Fibroblast of pulmonary artery (primary cell): Measurements from ENCODE around the gene PIK3CD.

Experiments
- DNase-seq: peaks from one replicate; pipeline ENCODE4 v3.0.0-alpha.2; 2010; ENCODE audit warnings: low read depth
- H3K4me3 ChIP-seq: replicated peaks from 2 replicates; pipeline ENCODE4 v1.5.1; 2011; ENCODE audit warnings: low read depth, mild to moderate bottlenecking, control low read depth, low read length, moderate library complexity
- CTCF ChIP-seq: IDR thresholded peaks from 2 replicates; pipeline ENCODE4 v1.5.1; 2011; ENCODE audit warnings: mild to moderate bottlenecking, control low read depth, low read length, inconsistent platforms; ENCODE audit errors: missing control alignments

Gene PIK3CD

GRCh38 chr1:9655836-9656235, 4.3 kb downstream of the PIK3CD start:
- H3K4me3 ChIP-seq, result no peak overlapping the region
- TF ChIP-seq CTCF, result no peak
- DNase-seq, result no peak

GRCh38 chr1:9657521-9658032, 6.0 kb downstream of the PIK3CD start:
- no peak overlapping the region for H3K4me3 ChIP-seq
- TF ChIP-seq CTCF, result no peak
- no peak for DNase-seq

GRCh38 chr1:9658199-9658598, 6.7 kb downstream of the PIK3CD start:
- DNase-seq, result no peak
- no peak overlapping the region for H3K4me3 ChIP-seq
- TF ChIP-seq CTCF, result no peak

GRCh38 chr1:9659328-9659727, 7.8 kb downstream of the PIK3CD start:
- H3K4me3 ChIP-seq, result no peak overlapping the region
- DNase-seq, result peak; percentile 87
- TF ChIP-seq CTCF, result no peak

DNA sequence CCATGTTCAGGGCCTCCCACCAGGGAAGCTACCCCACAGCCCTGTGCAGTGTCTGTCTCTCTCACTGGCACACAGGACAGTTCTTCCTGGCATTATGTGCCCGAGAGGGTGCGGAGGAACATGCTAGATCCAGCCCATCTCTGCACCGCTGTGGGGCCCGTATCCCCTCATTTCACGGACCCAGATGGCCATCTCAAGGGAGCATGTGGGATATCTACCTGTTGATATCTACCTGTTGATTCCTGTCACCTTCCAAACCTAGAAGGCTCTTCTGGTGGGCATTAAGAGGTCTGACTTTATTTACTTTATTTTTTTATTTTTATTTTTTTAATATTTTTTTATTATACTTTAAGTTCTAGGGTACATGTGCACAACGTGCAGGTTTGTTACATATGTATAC, 11.7 kb downstream of the PIK3CD start:
- no peak for DNase-seq
- no peak overlapping the region for H3K4me3 ChIP-seq
- no peak for TF ChIP-seq CTCF

GRCh38 chr1:9665193-9665592, 13.7 kb downstream of the PIK3CD start:
- H3K4me3 ChIP-seq, result no peak overlapping the region
- TF ChIP-seq CTCF, result no peak
- DNase-seq, result no peak

DNA sequence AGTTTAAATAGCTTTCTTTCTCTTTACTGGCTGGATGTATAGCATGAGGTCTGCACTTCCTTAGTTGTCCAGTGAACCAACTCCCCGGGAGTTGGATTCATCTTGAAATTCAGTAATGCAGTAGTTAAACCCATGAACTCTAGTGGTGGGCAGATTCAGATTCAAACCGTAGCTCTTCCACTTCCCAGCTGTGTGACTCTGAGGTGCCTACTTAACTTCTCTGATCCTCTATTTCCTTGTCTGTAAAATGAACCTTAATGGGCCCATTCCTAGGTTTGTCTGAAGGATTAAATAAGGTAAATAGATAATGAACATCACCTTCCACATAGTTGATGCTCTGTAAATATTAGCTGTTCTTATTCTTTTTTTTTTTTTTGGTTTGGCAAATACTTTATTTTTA, 16.5 kb downstream of the PIK3CD start:
- no peak for TF ChIP-seq CTCF
- H3K4me3 ChIP-seq, result no peak overlapping the region
- no peak for DNase-seq
